Stomach (tissue), 9 donors: ENCODE results near the gene ILDR2. TPM values are rescaled to one million over a fixed set of nuclear protein-coding genes. Genes with fewer than 3 reads are reported as not detected.

ENCODE experiments used
- DNase-seq, 2 donors: peaks; one replicate each; pipeline versions ENCODE4 v3.0.0 to v3.0.0-alpha.2; 2013 to 2019
- H3K27ac ChIP-seq, 5 donors: fragments of 200-600 bp in 4 of 5; sonication (generic) in 4 of 5; one replicate each; pipeline ENCODE4 v1.5.1; 2013 to 2019; ENCODE audit warnings: mild to moderate bottlenecking in 1 of 5, moderate library complexity in 1 of 5
- H3K27me3 ChIP-seq, 3 donors: fragments of 200-600 bp; sonication (generic); one replicate each; pipeline ENCODE4 v1.5.1; 2017 to 2019; ENCODE audit warnings: mixed run types in 1 of 3
- H3K36me3 ChIP-seq, 4 donors: fragments of 200-600 bp; sonication (generic); 1 replicate in 3 of 4; 2 replicates in 1 of 4; pipeline ENCODE4 v1.5.1; 2016 to 2019
- H3K4me1 ChIP-seq, 4 donors: fragments of 200-600 bp; sonication (generic); one replicate each; pipeline ENCODE4 v1.5.1; 2016 to 2019
- H3K4me3 ChIP-seq, 4 donors: fragments of 200-600 bp; sonication (generic) in 3 of 4; one replicate each; pipeline ENCODE4 v1.5.1; 2016 to 2019; ENCODE audit warnings: mild to moderate bottlenecking in 1 of 4
- H3K9me3 ChIP-seq, 4 donors: fragments of 200-600 bp; sonication (generic); one replicate each; pipeline ENCODE4 v1.5.1; 2016 to 2019
- CTCF ChIP-seq, 7 experiments: fragments of 450-650 bp in 4 of 7; fragments of 200-600 bp in 3 of 7; sonication (generic) in 3 of 7; IDR thresholded peaks; one replicate each; pipeline ENCODE4 v1.5.1; 2016 to 2019; ENCODE audit warnings: antibody characterized with exemption in 7 of 7, control low read depth in 2 of 7, mild to moderate bottlenecking in 1 of 7
- EP300 ChIP-seq: sonication (generic); formaldehyde crosslinking; IDR thresholded peaks from one replicate; pipeline ENCODE4 v1.6.1; 2017; ENCODE audit warnings: antibody characterized with exemption
- POLR2A ChIP-seq, 4 donors: fragments of 450-650 bp; IDR thresholded peaks; one replicate each; pipeline ENCODE4 v1.6.1; 2016; ENCODE audit warnings: antibody characterized with exemption in 4 of 4, control low read depth in 2 of 4, mild to moderate bottlenecking in 1 of 4, moderate library complexity in 1 of 4
- POLR2AphosphoS5 ChIP-seq, 3 donors: sonication (generic); formaldehyde crosslinking; IDR thresholded peaks; one replicate each; pipeline ENCODE4 v1.6.1; 2016; ENCODE audit warnings: antibody characterized with exemption in 3 of 3
- WGBS, 5 donors: extraction: QIAGEN DNeasy Blood & Tissue Kit in 3 of 5; methylation state at CpG; one replicate each; pipeline versions ENCODE4 v1.1.5 to v1.1.7; 2013 to 2018; 5-methylcytosine and 5-hydroxymethylcytosine counted together
- intact Hi-C: fragments of 100-400 bp; cut with DNase I; formaldehyde crosslinking; loops from one replicate; pipeline ENCODE4 v1.15.1; 2023; ENCODE audit warnings: low total_unique reads
- polyA plus RNA-seq, 3 donors: library from polyadenylated mRNA; stranded (reverse); fragments of 200-250 nt; gene quantifications; one replicate each; pipeline ENCODE4 v1.2.3, GENCODE V29; 2013
- total RNA-seq, 5 donors: library from RNA; depleted of rRNA; stranded (reverse); fragments of >200 nt; gene quantifications; one replicate each; pipeline versions ENCODE4 v1.1.0 to v1.2.3, GENCODE V29; 2014 to 2016
- donor health status: healthy with polysubstance abuse.
- donor health status: Bipolar disorder and iron deficiency.
- donor health status: healthy.

ILDR2 gene
- total and polyA plus RNA-seq, 8 donors = under 0.01 to 0.92 (median 0.14) TPM; not detected in 2

- Histone ChIP-seq H3K27me3 (peaks cover 0 to 46% (median 24%) of the 10 kb centered on the region in 3 donors), H3K36me3 (no peaks in the 10 kb centered on the region), H3K9me3 (no peaks in the 10 kb centered on the region), H3K4me3 (no peak overlapping the region), H3K27ac (no peak overlapping the region), H3K4me1 (peaks cover 10 to 14% (median 11%) of the 10 kb centered on the region in 4 donors)
- intact Hi-C loops = no loop called here
- no peak for DNase-seq
- WGBS, 5 donors = 82 to 96% (median 86%) methylated on average over 2 of the region's 2 CpGs
- TF ChIP-seq CTCF (IDR thresholded peaks at IDR 0.05) (no peak), EP300 (no peak), POLR2A (IDR thresholded peaks at IDR 0.05) (no peak), POLR2AphosphoS5 (IDR thresholded peaks at IDR 0.05) (no peak)
These were observed 56.4 kb downstream of the ILDR2 start for GRCh38 chr1:166918956-166919316.

- no peak for DNase-seq
- no peaks in the 10 kb centered on the region for H3K36me3 ChIP-seq
- no peak overlapping the region for H3K4me3 ChIP-seq
- TF ChIP-seq POLR2AphosphoS5 (IDR thresholded peaks at IDR 0.05) (no peak), POLR2A (IDR thresholded peaks at IDR 0.05) (no peak), EP300 (no peak), CTCF (IDR thresholded peaks at IDR 0.05) (no peak)
- 83 to 93% (median 89%) methylated on average over 6 of the region's 6 CpGs for WGBS, 5 donors
- intact Hi-C loops = no loop called here
- H3K4me1 ChIP-seq = peaks cover 10 to 14% (median 11%) of the 10 kb centered on the region in 4 donors
- H3K9me3 ChIP-seq = no peaks in the 10 kb centered on the region
- H3K27ac ChIP-seq = no peak overlapping the region
- peaks cover 0 to 46% (median 24%) of the 10 kb centered on the region in 3 donors for H3K27me3 ChIP-seq
These were observed 57.0 kb downstream of the ILDR2 start for GRCh38 chr1:166918088-166918955.

DNA sequence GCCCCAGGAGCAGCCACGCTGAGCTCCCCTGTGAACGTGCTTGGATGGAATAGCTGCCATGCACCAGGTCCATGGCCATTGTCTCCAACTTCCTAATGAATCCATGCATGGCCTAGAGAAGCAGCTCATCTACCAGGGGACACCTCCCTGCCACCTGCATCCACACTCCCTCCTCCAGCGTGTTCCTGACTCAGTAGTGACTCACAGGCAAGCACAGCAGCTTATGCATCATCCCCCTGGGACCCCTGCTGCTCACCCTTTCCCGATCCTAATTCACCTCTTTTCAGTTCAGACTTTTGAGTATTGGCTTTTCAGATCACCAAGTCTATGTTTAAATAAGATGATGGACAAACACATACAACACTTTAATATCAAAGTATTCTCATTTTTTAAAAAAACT, 59.4 kb downstream of the ILDR2 start:
- no peak for DNase-seq
- Histone ChIP-seq H3K36me3 (no peaks in the 10 kb centered on the region), H3K4me1 (peaks cover 6 to 9% (median 7%) of the 10 kb centered on the region in 4 donors), H3K9me3 (no peaks in the 10 kb centered on the region), H3K27me3 (peaks cover 0 to 28% (median 13%) of the 10 kb centered on the region in 3 donors), H3K27ac (no peak overlapping the region), H3K4me3 (no peak overlapping the region)
- intact Hi-C loops = no loop called here
- 80 to 92% (median 85%) methylated on average over 4 of the region's 4 CpGs for WGBS, 5 donors
- TF ChIP-seq EP300 (no peak), POLR2A (IDR thresholded peaks at IDR 0.05) (no peak), POLR2AphosphoS5 (IDR thresholded peaks at IDR 0.05) (no peak), CTCF (IDR thresholded peaks at IDR 0.05) (no peak)

DNA sequence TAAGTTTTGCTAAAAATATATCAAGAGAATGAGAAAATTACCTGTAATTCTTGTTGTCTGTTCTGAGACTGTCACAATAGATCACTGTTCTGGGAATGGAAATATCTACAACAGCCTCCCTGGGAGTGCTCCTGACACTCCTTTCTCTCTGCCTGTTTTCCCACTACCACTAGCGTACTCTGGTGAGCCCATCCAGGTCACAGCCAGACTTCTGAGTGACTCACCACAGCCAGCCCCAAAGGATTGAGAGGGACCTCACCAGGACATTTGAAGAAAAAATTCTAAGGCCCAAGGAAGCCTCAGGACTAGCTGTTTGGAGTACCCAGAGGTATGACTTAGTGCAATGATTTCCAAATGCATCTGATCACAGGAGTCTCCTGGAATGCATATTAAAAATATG, 60.3 kb downstream of the ILDR2 start:
- TF ChIP-seq EP300 = no peak
- no peak for TF ChIP-seq CTCF (IDR thresholded peaks at IDR 0.05)
- no peak for TF ChIP-seq POLR2AphosphoS5 (IDR thresholded peaks at IDR 0.05)
- no peak for TF ChIP-seq POLR2A (IDR thresholded peaks at IDR 0.05)
- no peak overlapping the region for H3K4me3 ChIP-seq
- H3K27ac ChIP-seq = no peak overlapping the region
- H3K36me3 ChIP-seq = no peaks in the 10 kb centered on the region
- intact Hi-C loops = no loop called here
- WGBS, 5 donors = 84 to 100% (median 93%) methylated on average over 1 of the region's 1 CpG
- H3K9me3 ChIP-seq = no peaks in the 10 kb centered on the region
- H3K27me3 ChIP-seq = peaks cover 0 to 19% (median 4%) of the 10 kb centered on the region in 3 donors
- DNase-seq = no peak
- peaks cover 0 to 5% (median 0%) of the 10 kb centered on the region in 4 donors for H3K4me1 ChIP-seq
